ENCODE data around the gene OR5K2.

The OR5K2 gene

DNA sequence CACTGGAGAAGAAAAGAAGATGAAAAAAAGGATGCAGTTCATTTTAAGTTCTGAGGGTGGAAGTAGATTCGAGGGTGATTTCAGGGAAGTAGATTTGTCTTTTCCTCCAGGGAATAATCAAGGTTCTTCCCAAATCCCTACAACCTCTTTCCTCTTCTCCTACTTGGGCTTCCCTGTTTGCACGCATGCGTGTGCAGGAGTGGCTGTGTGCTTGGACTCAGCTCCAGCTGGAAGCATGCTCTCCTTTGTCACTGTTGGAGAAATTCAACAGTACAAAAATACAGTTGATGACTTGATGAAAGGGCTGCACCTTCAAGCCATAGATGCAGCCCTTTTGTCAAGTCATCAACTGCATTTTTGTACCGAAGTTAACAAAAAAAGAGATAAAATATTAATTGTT, 3.8 kb downstream of the OR5K2 start:
- Histone ChIP-seq H3K9ac (ENCODE audit: low read length) (no peak overlapping the region), H3K4me3 (ENCODE audit: low read depth, low read length) (no peak overlapping the region), H3K9me3 (ENCODE audit: control insufficient read depth, insufficient read depth, low read depth, low read length) (no peaks in the 10 kb centered on the region), H3K27ac (ENCODE audit: low read depth, low read length) (no peak overlapping the region), H3K36me3 (ENCODE audit: control insufficient read depth, insufficient read depth, low read length) (no peaks in the 10 kb centered on the region), H3K4me1 (ENCODE audit: control insufficient read depth, insufficient read depth, low read length) (no peaks in the 10 kb centered on the region), H3K27me3 (ENCODE audit: control insufficient read depth, insufficient read depth, low read length) (no peaks in the 10 kb centered on the region)

DNA sequence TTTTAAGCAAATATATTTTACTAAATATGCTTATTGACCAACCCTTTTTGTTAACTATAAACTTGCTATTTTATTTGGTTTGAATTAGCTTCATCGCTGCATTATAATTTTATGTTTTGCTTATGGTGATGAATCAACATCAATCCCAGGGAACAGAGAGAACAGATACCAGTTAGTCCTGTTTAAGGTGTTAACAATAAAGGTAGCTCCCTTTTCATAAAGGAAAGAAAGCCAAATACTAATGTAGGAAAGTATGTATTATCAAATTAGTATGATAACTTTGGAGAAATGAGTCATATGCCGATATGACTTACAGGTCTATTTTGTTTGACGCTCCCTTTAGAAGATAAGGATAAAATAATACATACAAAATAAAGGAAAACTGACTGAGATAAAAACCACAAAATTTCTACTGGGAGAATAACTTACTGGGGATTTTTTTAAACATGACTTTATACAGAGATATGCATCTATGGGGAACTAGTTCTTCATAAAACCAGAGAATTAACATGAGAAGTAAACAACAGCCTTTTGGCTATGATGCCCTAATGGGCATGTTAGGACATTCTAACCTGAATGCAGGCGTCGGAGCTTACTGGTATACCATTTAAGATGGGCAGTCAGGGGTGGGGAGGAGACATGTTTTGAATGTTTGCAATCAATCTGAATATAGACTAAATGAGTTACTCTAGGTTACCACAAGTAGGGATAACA, 4.5 kb downstream of the OR5K2 start:
- Histone ChIP-seq H3K4me1 (ENCODE audit: control insufficient read depth, insufficient read depth, low read length) (no peaks in the 10 kb centered on the region), H3K9ac (ENCODE audit: low read length) (no peak overlapping the region), H3K4me3 (ENCODE audit: low read depth, low read length) (no peak overlapping the region), H3K9me3 (ENCODE audit: control insufficient read depth, insufficient read depth, low read depth, low read length) (no peaks in the 10 kb centered on the region), H3K27ac (ENCODE audit: low read depth, low read length) (no peak overlapping the region), H3K36me3 (ENCODE audit: control insufficient read depth, insufficient read depth, low read length) (no peaks in the 10 kb centered on the region), H3K27me3 (ENCODE audit: control insufficient read depth, insufficient read depth, low read length) (no peaks in the 10 kb centered on the region)

DNA sequence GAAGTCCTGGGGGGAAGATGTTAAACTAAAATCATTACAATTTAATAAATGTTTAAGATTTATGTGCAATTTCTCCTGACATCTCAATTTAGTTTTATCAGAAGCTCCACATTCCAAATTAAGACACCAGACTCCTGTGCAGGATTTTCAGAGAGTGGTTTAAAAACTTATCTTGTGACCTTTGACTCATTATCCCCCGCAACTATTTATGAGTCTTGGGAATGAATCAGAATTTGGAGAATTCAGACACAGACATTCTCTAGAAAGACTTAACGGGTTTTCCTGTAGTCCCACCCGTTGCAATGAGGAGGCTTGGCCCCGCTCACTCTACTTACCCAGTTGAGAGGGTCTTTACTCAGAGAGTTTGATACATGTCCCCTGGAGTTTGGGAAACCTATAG, 7.1 kb downstream of the OR5K2 start:
- Histone ChIP-seq H3K27ac (ENCODE audit: low read depth, low read length) (no peak overlapping the region), H3K27me3 (ENCODE audit: control insufficient read depth, insufficient read depth, low read length) (no peaks in the 10 kb centered on the region), H3K9ac (ENCODE audit: low read length) (no peak overlapping the region), H3K4me3 (ENCODE audit: low read depth, low read length) (no peak overlapping the region), H3K36me3 (ENCODE audit: control insufficient read depth, insufficient read depth, low read length) (no peaks in the 10 kb centered on the region), H3K9me3 (ENCODE audit: control insufficient read depth, insufficient read depth, low read depth, low read length) (no peaks in the 10 kb centered on the region), H3K4me1 (ENCODE audit: control insufficient read depth, insufficient read depth, low read length) (no peaks in the 10 kb centered on the region)

DNA sequence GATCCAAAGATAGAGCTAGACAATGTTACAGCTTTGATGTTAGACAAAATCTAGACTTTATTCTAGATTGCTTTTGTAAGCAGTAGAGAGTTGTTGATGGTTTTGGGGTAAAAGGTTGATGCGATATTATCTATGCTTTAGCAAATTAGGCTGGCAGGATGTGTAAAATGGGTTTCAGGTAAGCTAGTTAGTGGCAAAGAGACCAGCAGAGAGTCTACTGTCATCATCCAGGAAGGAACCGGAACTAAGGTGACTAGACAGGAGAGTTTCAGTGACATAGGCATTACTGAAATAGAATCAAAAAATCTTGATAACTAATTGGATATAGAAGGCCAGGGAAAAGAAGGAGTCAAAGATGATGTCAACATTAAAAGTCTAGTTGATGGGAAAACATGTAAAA, 11.1 kb downstream of the OR5K2 start:
- H3K4me1 ChIP-seq (ENCODE audit: control insufficient read depth, insufficient read depth, low read length) = no peaks in the 10 kb centered on the region
- H3K27me3 ChIP-seq (ENCODE audit: control insufficient read depth, insufficient read depth, low read length) = no peaks in the 10 kb centered on the region
- H3K9ac ChIP-seq (ENCODE audit: low read length) = no peak overlapping the region
- H3K4me3 ChIP-seq (ENCODE audit: low read depth, low read length) = no peak overlapping the region
- H3K27ac ChIP-seq (ENCODE audit: low read depth, low read length) = no peak overlapping the region
- H3K36me3 ChIP-seq (ENCODE audit: control insufficient read depth, insufficient read depth, low read length) = no peaks in the 10 kb centered on the region
- no peaks in the 10 kb centered on the region for H3K9me3 ChIP-seq (ENCODE audit: control insufficient read depth, insufficient read depth, low read depth, low read length)

DNA sequence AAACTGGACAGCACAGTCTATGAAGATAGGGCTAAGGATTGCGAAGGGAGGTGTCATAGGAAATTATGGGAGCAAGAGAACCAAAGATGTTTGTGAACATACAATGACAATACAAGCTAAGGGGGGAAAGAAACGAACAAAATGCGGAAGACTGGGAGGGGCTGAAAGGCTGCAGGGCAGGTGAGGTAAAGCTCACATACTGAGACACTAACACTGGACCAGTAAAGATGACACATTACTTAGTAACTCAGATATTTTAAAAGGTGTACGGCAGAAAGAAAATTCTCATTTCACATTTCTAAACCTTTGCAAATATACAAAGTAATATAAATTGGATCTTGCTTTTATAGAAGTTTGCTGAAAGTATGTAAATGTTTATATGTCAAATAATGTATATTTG, 15.1 kb downstream of the OR5K2 start:
- no peak overlapping the region for H3K4me3 ChIP-seq (ENCODE audit: low read depth, low read length)
- H3K36me3 ChIP-seq (ENCODE audit: control insufficient read depth, insufficient read depth, low read length) = peaks cover 26% of the 10 kb centered on the region
- H3K27me3 ChIP-seq (ENCODE audit: control insufficient read depth, insufficient read depth, low read length) = no peaks in the 10 kb centered on the region
- peaks cover 11% of the 10 kb centered on the region for H3K4me1 ChIP-seq (ENCODE audit: control insufficient read depth, insufficient read depth, low read length)
- no peaks in the 10 kb centered on the region for H3K9me3 ChIP-seq (ENCODE audit: control insufficient read depth, insufficient read depth, low read depth, low read length)
- no peak overlapping the region for H3K27ac ChIP-seq (ENCODE audit: low read depth, low read length)
- H3K9ac ChIP-seq (ENCODE audit: low read length) = no peak overlapping the region

DNA sequence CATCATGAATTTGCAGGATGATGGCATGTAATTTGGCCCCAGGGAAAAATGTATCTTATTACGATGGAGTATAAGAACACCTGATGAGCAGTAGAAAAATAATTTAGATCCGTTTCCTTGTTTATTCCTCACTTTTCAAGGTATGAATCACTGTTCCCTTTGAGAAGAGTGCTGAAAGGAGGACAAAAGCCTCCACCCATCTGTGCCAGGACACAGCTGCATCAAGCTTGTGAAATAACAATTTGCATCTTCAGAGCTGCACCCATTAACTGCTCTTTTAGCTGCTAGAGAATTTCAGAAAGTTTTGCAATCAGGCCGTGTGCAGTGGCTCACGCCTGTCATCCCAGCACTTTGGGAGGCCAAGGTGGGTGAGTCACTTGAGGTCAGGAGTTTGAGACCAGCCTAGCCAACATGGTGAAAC, 15.6 kb downstream of the OR5K2 start:
- Histone ChIP-seq H3K9me3 (ENCODE audit: control insufficient read depth, insufficient read depth, low read depth, low read length) (no peaks in the 10 kb centered on the region), H3K27ac (ENCODE audit: low read depth, low read length) (no peak overlapping the region), H3K4me3 (ENCODE audit: low read depth, low read length) (no peak overlapping the region), H3K27me3 (ENCODE audit: control insufficient read depth, insufficient read depth, low read length) (no peaks in the 10 kb centered on the region), H3K36me3 (ENCODE audit: control insufficient read depth, insufficient read depth, low read length) (peaks cover 31% of the 10 kb centered on the region), H3K4me1 (ENCODE audit: control insufficient read depth, insufficient read depth, low read length) (peaks cover 16% of the 10 kb centered on the region), H3K9ac (ENCODE audit: low read length) (no peak overlapping the region)

DNA sequence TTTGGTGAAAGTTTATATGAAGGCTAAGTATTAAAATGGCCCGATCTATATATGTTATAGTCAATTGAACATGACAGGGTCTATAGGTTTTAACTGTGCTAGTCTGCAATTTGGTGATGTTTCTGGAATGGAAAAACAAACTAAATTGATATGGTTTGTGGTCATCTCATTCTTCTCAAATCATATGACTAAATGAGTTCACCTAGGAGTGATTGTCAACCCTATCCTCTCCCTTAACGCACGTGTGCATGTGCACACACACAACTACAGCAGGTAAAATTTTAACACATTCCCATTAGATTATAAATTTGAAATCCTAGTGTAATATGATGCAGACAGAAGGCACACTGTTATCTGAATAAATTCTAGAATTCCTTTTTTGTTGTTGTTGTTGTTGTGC, 16.3 kb downstream of the OR5K2 start:
- Histone ChIP-seq H3K4me3 (ENCODE audit: low read depth, low read length) (no peak overlapping the region), H3K36me3 (ENCODE audit: control insufficient read depth, insufficient read depth, low read length) (peaks cover 38% of the 10 kb centered on the region), H3K9me3 (ENCODE audit: control insufficient read depth, insufficient read depth, low read depth, low read length) (no peaks in the 10 kb centered on the region), H3K27ac (ENCODE audit: low read depth, low read length) (no peak overlapping the region), H3K27me3 (ENCODE audit: control insufficient read depth, insufficient read depth, low read length) (no peaks in the 10 kb centered on the region), H3K4me1 (ENCODE audit: control insufficient read depth, insufficient read depth, low read length) (peaks cover 22% of the 10 kb centered on the region), H3K9ac (ENCODE audit: low read length) (no peak overlapping the region)

DNA sequence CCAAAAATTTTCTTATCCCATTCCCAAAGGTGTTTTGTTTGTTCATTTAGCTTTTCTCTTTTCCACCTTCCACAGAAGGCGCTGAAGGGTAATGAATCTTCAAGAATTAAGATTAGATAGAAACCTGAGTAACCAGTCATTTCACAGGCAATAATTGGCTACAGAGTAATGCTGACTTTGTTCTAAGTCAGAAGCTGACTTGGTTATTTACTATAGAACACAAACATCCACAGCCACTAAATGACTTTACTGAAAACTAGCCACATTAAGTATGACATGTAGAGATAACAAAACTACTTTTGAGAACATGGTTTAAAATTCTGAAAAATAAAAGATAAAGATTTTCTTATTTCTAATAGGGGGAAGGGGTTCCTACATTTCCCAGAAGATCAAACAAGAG, 17.5 kb downstream of the OR5K2 start:
- peaks cover 49% of the 10 kb centered on the region for H3K36me3 ChIP-seq (ENCODE audit: control insufficient read depth, insufficient read depth, low read length)
- no peak overlapping the region for H3K9ac ChIP-seq (ENCODE audit: low read length)
- H3K4me3 ChIP-seq (ENCODE audit: low read depth, low read length) = no peak overlapping the region
- H3K4me1 ChIP-seq (ENCODE audit: control insufficient read depth, insufficient read depth, low read length) = peaks cover 28% of the 10 kb centered on the region
- no peaks in the 10 kb centered on the region for H3K27me3 ChIP-seq (ENCODE audit: control insufficient read depth, insufficient read depth, low read length)
- no peaks in the 10 kb centered on the region for H3K9me3 ChIP-seq (ENCODE audit: control insufficient read depth, insufficient read depth, low read depth, low read length)
- no peak overlapping the region for H3K27ac ChIP-seq (ENCODE audit: low read depth, low read length)

DNA sequence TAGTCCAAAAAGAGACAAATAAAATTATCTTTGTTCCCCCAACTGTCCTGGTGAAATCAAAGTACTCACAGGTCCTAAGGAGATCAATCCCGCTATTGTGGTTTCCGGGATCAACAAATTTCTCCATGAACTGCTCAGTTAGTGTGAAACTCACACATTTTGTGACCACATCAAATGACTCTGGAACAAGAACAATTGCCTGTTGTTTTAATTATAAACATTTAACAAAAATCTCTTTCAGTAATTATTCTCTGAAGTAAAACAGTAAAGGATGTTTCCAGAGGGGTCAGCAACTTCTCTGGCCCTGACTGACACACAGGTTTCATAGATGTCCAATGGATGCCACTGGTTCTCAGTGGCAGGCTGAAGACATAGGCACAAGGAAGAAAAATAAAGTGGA, 21.3 kb downstream of the OR5K2 start:
- H3K9me3 ChIP-seq (ENCODE audit: control insufficient read depth, insufficient read depth, low read depth, low read length) = no peaks in the 10 kb centered on the region
- H3K9ac ChIP-seq (ENCODE audit: low read length) = no peak overlapping the region
- H3K4me3 ChIP-seq (ENCODE audit: low read depth, low read length) = no peak overlapping the region
- H3K36me3 ChIP-seq (ENCODE audit: control insufficient read depth, insufficient read depth, low read length) = peaks cover 61% of the 10 kb centered on the region
- no peak overlapping the region for H3K27ac ChIP-seq (ENCODE audit: low read depth, low read length)
- H3K27me3 ChIP-seq (ENCODE audit: control insufficient read depth, insufficient read depth, low read length) = no peaks in the 10 kb centered on the region
- peaks cover 37% of the 10 kb centered on the region for H3K4me1 ChIP-seq (ENCODE audit: control insufficient read depth, insufficient read depth, low read length)

DNA sequence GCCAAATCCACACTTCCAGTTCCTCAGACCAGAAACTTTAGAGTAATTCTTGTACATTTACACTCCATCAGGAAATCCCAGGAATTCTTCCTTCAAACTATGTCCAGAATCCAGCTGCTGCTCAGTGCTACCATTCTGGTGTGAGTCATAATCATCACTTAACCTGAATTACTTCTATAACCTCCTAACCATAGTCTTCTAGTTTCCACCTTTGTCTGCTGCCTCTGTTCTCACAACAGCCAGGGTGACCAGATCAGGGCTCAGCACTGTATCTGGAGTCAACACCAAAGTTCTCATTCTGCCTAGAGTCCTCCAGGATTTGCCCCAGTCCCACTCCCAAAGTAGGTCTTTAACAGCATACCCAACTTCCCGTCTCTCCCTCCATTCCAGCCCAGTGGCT, 21.9 kb downstream of the OR5K2 start:
- Histone ChIP-seq H3K9ac (ENCODE audit: low read length) (no peak overlapping the region), H3K27ac (ENCODE audit: low read depth, low read length) (no peak overlapping the region), H3K27me3 (ENCODE audit: control insufficient read depth, insufficient read depth, low read length) (no peaks in the 10 kb centered on the region), H3K36me3 (ENCODE audit: control insufficient read depth, insufficient read depth, low read length) (peaks cover 61% of the 10 kb centered on the region), H3K9me3 (ENCODE audit: control insufficient read depth, insufficient read depth, low read depth, low read length) (no peaks in the 10 kb centered on the region), H3K4me3 (ENCODE audit: low read depth, low read length) (no peak overlapping the region), H3K4me1 (ENCODE audit: control insufficient read depth, insufficient read depth, low read length) (peaks cover 37% of the 10 kb centered on the region)

DNA sequence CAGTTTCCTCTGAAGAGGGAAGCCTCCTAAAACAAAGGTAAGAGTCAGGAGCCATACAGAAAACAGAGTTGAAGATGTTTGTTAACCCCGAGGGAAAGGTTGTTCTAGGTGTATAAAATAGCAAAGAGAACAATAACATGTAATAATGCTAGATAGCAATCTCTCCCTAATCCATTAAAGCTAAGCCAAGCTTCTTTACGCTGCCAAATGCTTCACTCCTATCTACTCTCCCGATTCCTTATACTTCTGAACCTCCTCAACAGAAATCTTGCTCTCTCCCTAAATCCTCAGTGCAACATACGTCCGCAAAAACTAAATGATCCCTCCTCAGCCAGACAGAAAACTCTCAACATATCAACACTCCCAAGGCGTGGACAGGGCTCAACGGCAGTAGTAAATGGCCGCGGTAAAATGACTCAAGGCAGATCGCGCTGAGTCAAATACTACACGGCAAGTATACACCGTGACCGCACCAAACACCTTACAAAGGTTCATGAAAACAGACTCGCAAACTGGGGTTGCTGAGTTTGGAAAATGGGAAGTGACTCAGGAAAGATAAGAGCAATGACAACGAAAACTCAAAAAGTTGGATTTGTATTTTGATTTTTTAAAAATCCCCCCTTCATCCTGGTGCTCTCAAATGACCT, 24.5 kb downstream of the OR5K2 start:
- Histone ChIP-seq H3K9me3 (ENCODE audit: control insufficient read depth, insufficient read depth, low read depth, low read length) (no peaks in the 10 kb centered on the region), H3K4me1 (ENCODE audit: control insufficient read depth, insufficient read depth, low read length) (peaks cover 31% of the 10 kb centered on the region), H3K36me3 (ENCODE audit: control insufficient read depth, insufficient read depth, low read length) (peaks cover 38% of the 10 kb centered on the region), H3K27me3 (ENCODE audit: control insufficient read depth, insufficient read depth, low read length) (no peaks in the 10 kb centered on the region), H3K4me3 (ENCODE audit: low read depth, low read length) (peak overlapping the region; percentile 79), H3K27ac (ENCODE audit: low read depth, low read length) (peak overlapping the region; percentile 66), H3K9ac (ENCODE audit: low read length) (peak overlapping the region; percentile 72)

Measured in HUES6 (cell line).